Stimulated activated CD4-positive, alpha-beta T cell treated with anti-CD3 and anti-CD28 coated beads, Interleukin-2, amount 100 ng/mL, for 24 hours (primary cell): Measurements from ENCODE around the gene DTNB.
A peak's percentile ranks its signal among the peaks of the same experiment; 100 is the strongest.

Source experiments
- DNase-seq, 2 donors: peaks; one replicate each; pipeline ENCODE4 v3.0.0-alpha.2; 2020

Gene DTNB

GRCh38 chr2:25493207-25493606, 180.2 kb downstream of the DTNB start:
- no peak for DNase-seq

- DNase-seq, result no peak
Observed at GRCh38 chr2:25492726-25493125, 180.7 kb downstream of the DTNB start.

DNA sequence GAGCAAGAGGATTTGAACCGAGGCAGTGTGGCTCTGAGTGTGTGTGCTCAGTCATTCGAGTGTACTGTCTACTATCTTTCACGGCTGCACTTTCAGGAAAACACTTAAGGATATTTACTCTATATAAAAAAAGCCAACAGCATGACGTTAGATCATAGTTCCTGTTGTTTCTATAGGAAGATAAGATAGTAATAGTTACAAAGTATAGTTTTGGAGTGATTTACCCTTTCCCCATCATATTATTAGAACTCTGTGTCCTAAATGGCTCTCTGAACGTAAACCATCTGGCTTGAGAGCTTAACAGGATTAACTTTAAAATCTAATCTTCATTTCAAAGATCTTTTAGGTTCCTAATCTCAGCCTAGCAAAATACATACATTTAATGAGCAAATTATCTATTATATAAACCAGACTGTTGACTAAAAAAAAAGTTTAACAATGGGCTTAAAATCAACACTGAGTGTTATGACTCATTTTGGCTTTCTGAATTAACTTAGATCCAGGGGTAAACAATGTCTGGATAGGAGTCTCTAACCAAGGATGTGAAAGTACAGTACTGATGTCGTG, 181.3 kb downstream of the DTNB start:
- DNase-seq, result no peak

DNA sequence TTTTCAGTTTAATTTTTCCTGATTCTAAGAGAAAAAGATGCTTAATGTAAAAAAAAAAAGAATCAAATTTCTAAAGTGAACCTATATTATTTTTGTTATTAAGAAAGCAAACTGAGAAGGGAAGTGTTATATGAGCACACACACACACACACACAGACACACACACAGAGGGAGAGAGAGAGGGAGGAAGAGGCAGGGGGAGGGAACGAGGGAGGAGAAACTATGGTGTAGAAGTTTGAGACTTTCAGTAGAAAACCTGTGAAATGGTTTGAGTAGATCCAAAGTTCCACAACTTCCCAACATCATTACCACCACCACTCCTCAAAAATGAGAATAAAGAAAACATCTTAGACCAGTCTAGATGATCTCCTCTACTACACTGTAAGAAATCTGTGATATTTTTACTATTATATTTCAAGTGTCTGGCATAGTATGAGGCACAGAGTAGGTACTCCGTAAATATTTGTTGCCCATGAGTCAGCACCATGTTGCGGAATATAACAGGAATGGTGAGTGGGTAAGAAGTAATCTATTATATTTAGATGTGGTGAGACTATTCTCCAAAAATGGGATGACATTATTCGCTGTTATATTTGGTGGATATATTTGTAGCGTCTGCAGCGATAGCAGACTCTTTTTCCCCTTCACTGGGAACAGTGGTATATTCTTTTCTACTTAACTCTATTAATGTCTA, 182.2 kb downstream of the DTNB start:
- DNase-seq, result no peak

DNA sequence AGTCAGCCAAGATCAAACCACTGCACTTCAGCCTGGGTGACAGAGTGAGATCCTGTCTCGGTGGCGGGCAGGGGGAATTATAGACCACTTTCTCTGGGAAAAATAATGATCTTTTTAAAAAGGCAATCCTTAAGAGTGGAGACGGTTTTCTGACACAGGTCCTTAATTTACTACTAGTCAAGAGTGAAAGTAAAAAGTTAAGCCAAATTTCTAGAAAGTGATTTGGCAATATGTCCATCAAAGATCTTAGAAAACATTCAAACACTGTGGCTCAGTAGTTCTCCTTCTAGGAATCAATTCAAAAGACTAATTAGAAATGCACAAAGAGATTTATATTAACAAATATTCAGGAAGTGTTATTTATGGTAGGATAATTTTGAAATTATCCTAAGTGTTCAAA, 183.2 kb downstream of the DTNB start:
- no peak for DNase-seq

DNA sequence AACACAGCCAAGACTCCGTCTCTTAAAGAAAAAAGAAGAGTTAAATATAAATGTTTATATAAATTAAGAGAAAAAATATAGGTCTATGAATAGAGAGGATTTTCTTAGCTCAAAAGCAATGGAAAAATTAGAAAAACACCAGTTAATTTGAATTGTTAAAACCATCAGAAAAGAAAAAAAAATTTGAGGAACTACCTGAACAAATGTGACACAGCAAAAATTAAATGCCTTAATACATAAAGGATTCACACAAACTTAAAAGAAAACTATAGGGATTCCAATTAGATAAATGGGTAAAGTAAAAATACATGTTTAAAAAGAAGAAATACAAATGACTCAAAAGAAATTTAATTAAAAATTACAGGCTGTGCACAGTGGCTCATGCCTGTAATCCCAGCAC, 183.7 kb downstream of the DTNB start:
- no peak for DNase-seq

- DNase-seq, result no peak
Observed at GRCh38 chr2:25483607-25484266, 189.6 kb downstream of the DTNB start.

DNA sequence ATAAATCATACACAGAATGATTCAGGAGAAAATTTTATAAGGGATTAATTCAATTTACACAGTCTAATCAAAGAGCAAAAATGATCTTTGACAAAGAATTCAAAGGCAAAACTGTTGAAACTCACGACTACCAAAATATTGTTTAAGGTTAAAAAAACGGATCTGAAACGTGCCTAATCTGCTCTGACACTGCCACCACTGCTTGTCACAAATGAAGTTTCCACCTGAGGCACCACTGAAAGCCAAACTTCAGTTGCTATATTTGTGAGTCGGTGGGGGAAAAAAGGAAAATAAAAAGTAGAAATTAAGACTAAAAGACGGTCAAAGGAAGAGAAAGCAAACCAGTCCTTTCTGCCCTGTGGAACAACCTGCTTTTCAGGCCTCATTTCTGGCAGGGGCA, 191.0 kb downstream of the DTNB start:
- DNase-seq, result no peak

DNA sequence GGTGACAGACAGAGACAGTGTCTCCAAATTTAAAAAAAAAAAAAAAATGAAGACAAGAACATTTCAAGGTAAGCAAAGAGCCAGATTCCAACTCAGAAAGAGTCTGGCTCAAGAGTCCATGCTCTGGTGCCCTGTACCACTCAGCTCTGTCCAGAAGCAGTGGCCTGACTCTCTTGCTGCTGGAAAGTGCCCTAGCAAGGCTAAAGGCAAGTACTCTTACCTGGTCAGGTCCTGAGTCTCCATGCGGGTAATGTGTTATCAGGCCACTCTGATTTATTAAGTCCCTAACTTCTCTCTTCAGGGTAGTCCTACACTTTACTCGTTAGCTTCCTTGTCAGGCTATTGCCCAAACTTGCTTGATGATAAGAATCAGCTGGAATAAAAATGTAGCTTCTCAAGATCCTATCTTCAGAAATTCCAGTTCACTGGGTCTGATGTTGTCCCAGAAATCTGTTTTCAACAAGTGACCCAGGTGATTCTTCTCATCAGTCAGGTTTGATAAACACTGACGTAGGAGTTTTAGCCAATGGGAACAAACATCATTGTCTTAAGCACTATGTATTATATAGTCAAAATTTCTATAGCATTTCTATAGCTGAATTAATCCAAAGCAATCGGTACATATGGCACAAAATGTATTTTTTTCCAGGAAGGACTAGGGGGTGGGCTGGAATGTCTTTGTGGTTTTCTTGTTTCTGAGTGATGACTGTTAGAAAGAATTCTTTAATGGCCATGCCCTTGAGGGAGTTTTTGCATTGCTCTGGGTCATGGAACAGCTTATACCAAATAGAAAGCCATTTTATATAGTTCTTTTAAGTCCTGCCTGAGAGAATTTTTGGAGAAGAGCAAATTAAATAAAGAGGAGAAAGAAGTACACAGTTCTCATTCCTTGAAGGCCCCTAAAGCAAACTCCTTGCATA, 191.7 kb downstream of the DTNB start:
- DNase-seq, result no peak

- DNase-seq, result no peak
Observed at GRCh38 chr2:25480561-25480960, 192.8 kb downstream of the DTNB start.

- DNase-seq, result no peak
Observed at GRCh38 chr2:25479761-25480160, 193.6 kb downstream of the DTNB start.

DNA sequence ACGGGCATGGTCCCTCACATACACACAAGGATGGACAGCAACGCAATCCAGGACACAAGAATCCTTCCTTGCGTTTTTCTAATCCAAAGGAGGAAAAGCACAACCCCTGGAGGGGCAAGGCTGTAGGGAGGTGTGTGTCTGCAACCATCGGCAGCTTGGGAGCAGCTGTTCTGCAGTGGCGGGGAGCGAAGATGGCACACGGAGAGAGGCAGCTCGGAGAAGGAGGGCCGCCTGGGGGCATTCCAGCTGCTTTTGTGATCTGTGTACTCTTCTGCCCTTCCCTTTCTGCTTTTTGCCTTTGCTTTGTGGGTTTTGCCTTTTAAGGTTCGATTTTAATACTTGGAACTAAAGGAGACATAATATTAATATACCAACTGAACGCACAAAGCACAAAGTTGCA, 194.6 kb downstream of the DTNB start:
- no peak for DNase-seq

DNA sequence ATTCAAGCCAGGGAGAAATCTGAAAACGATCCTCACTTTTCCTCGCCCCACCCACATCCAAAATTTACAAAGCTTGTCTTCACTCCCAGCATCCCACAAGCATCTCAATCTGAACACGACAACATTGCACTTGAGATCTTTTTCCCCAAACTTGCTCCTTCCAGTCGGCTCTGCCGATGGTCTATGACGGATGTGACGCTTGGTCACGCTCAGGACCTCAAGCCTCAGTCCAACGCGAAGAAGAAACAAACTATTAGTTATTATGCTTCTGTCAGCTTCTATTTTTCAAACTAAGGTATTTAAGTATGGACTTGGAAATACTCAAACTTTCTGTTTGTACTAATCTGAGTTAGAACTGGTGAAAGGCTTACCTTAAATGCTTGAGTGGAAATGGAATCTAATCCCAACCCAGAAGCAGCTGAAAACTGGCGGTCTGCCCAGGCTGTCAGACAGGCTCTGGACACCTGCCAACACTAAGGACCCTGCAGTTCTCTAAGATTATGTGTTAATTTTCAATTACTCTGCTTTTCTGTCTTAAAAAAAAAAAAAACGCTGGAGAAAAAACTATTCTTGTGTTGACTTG, 199.5 kb downstream of the DTNB start:
- DNase-seq, result no peak

- no peak for DNase-seq
Observed at GRCh38 chr2:25473131-25473530, 200.2 kb downstream of the DTNB start.

- DNase-seq, result no peak
Observed at GRCh38 chr2:25470806-25471205, 202.6 kb downstream of the DTNB start.

- DNase-seq, result no peak
Observed at GRCh38 chr2:25467743-25468142, 205.6 kb downstream of the DTNB start.

- DNase-seq, result no peak
Observed at GRCh38 chr2:25462021-25462420, 211.4 kb downstream of the DTNB start.

- no peak for DNase-seq
Observed at GRCh38 chr2:25460261-25460905, 213.0 kb downstream of the DTNB start.

GRCh38 chr2:25454824-25455611, 218.4 kb downstream of the DTNB start:
- DNase-seq, result no peak

DNA sequence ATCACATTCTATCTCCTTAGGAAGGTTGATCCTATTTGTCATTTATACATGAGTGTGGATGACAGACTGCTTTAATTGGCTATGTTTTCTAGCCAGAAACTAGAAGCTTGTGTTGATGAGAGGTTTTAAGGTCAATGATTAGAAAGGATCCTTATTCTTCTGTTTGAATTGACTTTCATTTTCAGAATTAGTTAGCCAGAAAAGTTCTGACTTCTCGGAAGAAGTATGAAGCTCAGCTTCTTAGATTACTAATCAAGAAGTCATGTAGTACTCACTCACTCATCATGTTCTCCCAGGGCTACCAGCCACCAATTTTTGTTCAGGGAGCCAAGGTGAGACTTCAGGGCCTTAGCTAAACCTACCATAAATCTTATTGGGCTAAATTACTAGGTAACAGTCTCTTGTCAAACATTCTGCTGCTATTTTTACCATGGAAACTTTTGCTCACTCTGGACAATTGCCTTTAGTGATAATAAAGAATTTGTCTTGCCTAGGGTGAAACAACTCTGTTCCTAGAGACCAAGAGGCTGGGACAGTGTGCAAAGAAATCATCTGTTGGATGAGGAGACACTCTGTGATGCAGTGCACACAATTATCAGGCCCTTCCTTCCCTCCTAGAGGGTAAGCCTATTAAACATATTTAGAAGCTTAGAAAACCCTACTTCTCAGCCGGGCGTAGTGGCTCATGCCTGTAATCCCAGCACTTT, 220.0 kb downstream of the DTNB start:
- peak; percentile 34 to 40 for DNase-seq

DNA sequence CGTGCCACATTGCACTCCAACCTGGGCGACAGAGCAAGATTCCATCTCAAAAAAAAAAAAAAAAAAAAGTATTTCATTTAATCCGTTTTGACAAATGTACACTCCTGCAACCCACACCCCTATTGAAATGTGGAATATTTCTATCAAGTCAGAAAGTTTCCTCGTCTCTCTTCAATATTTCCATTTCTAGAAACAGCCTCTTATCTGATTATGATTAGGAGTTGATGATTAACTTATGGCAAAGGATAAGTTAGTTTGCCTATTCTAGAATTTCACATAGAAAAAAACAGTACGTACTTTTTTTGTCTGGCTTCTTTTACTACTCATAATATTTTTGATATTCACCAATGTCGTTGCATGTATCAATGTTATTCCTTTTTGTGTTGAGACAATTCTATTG, 224.6 kb downstream of the DTNB start:
- DNase-seq, result no peak
